GM19193 (cell line): ENCODE data around the gene API5.

ENCODE experiments used
- POLR2A ChIP-seq: IDR thresholded peaks from 4 replicates; pipeline ENCODE4 v1.6.1; 2011; ENCODE audit not compliant: insufficient read depth, insufficient read length; ENCODE audit errors: extremely low read depth

API5 gene

DNA sequence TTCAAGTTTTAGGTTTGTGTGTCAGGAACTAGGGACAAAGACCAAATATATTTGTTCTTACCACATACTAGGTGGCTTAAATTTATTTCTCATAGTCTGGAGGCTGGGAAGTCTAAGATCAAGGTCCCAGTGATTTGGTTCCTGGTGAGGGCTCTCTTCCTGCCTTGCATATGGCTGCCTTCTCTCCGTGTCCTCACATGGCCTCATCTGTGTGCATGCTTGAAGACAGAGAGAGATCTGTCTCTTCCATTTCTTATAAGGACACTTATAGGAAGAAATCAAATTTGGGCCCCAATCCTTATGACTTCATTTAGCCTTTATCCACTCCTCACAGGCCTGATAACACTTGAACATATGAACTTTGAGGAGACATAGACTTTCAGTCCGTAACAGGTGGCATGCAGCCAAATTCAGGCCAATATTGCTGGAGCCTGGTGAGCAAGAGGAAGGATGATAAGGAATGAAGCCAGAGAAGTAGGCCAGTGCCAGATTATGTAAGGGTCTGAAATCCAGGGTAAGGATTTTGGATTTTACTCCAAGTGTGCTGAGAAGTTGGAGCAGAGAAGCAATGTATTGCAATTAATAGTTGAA is 82.1 kb downstream of the API5 start:
- TF ChIP-seq POLR2A = no peak
